GM21717 (cell line): Measurements from ENCODE around the gene AKR1B15.

Source experiments
- ATAC-seq: cut with Tn5 transposase; IDR thresholded peaks from one replicate; pipeline ENCODE4 v1.9.1; 2021; ENCODE audit warnings: mild to moderate bottlenecking, moderate library complexity; ENCODE audit not compliant: unreplicated experiment

The AKR1B15 gene

DNA sequence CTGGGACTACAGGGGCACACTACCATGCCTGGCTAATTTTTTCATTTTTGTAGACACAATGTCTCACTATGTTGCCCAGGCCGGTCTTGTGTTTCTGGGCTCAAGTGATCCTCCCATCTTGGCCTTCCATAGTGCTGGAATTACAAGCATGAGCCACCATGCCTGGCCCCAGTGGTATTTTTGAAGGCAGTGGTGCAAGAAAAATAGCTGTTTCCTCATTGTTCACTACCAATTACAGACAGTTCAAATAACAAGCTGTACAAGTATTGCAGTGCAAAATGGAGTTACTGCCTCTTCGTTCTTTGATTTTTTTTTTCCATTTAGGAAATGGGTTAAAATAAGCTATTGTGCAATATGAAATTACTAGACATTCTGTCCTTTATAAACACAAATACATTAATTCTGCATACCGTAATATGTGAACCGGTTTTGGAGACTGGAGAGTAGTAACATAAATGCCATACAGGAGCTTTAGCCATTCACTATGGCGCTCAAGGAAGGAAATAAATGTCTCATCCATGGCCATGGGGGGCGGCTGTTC is 62.8 kb downstream of the AKR1B15 start:
- no peak for ATAC-seq

DNA sequence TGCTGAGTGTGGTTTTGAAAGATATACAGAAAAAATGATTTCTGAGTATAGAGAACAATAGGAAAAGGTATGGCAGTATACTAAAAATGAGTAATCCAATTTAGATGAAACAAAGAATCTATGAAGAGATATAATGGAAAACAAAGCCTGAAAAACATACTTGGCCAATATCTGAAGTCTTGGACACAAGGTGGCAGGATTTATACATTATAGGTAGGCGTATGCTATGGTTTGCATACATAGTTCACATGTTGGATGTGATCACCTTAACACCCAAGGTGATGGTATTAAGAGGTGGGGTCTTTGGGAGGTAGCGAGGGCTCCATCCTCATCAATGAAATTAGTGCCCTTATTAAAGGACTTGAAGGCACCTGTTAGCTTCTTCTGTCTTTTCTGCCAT is 63.3 kb downstream of the AKR1B15 start:
- no peak for ATAC-seq

- no peak for ATAC-seq
Measured at GRCh38 chr7:134613623-134614347, 64.9 kb downstream of the AKR1B15 start.

GRCh38 chr7:134616611-134617010 is 67.7 kb downstream of the AKR1B15 start:
- no peak for ATAC-seq

GRCh38 chr7:134618756-134619530 is 70.0 kb downstream of the AKR1B15 start:
- no peak for ATAC-seq

DNA sequence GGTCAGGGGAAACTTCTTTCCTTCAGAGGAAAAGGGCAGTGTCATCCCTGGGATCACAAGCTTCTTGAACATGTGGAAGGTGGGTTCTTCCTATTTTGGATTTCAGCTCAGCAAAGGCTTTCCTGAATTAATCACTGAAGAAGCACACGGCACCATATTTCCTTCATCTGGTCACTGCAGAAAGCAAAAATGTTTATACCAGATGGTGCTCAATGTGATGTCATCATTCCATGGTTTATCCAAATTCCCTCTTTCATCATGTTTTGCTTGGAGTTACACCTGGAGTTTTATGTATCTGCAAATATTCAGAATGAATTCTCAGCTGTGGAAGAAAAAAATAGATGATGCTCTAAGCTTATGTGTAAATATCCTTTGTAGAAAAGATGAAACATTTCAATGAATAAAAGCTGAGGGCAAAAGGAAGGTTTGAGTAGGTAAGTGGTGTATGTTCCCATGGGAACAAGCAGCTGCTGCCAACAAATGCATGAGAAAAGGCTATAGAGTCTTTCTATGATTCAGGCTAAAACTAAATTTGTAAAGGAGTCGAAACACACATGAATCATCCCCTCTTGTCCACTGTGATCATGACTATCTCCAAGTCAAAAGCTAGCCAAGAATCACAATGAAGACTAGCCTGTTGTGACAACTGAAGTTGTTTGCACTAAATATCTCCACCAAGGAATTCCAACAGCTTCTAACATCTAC is 70.9 kb downstream of the AKR1B15 start:
- no peak for ATAC-seq

DNA sequence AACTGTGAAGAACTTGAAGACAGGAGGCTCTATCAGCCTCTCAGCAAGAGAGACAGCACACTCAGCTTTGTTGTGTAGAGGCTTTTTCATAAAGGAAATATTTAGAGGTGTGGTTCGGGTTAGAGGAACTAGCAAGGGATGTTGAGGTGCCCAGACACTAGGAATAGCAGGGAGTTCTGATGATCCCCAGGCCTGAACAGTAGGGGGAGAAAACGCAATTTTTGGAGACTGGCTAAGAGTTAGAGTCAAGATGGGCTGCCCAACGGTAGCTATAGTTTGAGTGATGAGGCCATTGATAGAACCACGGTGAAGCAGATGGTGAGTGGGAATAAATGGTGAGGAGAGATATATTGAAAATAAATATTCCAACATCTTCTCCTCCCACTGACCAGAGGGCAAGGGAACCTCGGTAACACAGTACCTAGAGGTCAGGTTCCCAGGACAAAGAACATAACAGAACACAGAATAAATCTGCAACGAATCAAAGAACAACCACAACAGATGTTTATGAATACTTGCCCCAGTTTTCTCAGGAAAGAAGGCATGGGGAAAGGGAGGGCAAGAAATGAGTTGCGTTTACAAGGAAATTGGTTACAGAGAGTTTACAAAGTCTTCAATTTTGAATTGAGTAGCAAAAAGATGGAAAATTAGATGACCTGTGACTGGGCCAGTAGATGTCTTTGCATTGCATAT is 73.5 kb downstream of the AKR1B15 start:
- ATAC-seq = no peak

GRCh38 chr7:134623193-134623592 is 74.3 kb downstream of the AKR1B15 start:
- ATAC-seq = no peak

DNA sequence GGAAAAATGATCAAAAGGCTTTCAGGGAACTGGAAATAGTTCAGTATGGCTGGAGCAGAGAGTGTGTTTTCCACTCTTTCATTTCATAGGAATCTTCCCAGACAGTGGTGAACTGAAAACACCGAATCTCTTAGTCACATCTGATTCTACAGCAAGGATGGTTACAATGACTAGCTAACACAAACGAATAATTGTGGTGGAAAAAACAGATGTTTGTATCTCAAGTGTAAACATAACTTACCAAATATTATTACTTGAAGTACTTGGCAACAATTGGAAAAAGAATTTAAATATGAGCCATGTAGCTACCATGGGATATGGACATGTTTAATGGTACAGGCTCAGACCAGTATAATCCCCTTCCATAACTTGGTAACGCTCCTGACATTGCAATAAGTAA is 76.6 kb downstream of the AKR1B15 start:
- ATAC-seq = no peak

GRCh38 chr7:134627109-134627774 is 78.3 kb downstream of the AKR1B15 start:
- no peak for ATAC-seq

GRCh38 chr7:134627775-134628153 is 78.9 kb downstream of the AKR1B15 start:
- no peak for ATAC-seq

GRCh38 chr7:134629445-134629844 is 80.5 kb downstream of the AKR1B15 start:
- ATAC-seq = no peak
